Hepatocyte (in vitro differentiated cells): ENCODE data around the gene ENOSF1.

ENCODE experiments used
- EZH2 ChIP-seq: fragments of 200-600 bp; sonication (generic); IDR thresholded peaks from 2 replicates; pipeline ENCODE4 v1.6.1; 2016; ENCODE audit warnings: antibody characterized with exemption, mild to moderate bottlenecking, borderline replicate concordance
- EZH2phosphoT487 ChIP-seq: fragments of 200-600 bp; sonication (generic); IDR thresholded peaks from one replicate; pipeline ENCODE4 v1.6.1; 2018; ENCODE audit warnings: antibody characterized with exemption, mild to moderate bottlenecking, low read depth, moderate library complexity; ENCODE audit not compliant: unreplicated experiment, severe bottlenecking
- TF ChIP-seq, protein P1 (sequence below): fragments of 200-600 bp; sonication (generic); IDR thresholded peaks from 2 replicates; pipeline ENCODE4 v1.5.1; 2016; ENCODE audit warnings: antibody characterized with exemption, mild to moderate bottlenecking; ENCODE audit not compliant: poor library complexity

DNA sequence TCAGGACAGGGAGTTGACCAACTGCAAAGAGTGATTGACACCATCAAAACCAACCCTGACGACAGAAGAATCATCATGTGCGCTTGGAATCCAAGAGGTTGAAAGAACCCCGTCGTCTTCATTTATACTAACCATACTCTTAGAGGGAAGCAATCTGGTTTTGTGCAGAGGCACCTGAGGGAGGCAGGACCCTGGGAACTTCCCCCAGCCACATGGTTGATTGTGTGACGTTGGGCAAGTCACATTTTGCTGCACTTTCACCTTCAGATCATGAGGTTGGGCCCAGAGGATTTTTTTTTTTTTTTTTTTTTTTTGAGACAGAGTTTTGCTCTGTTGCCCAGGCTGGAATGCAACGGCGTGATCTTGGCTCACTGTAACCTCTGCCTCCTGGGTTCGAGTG is 43.4 kb downstream of the ENOSF1 start:
- TF ChIP-seq, protein P1, sequence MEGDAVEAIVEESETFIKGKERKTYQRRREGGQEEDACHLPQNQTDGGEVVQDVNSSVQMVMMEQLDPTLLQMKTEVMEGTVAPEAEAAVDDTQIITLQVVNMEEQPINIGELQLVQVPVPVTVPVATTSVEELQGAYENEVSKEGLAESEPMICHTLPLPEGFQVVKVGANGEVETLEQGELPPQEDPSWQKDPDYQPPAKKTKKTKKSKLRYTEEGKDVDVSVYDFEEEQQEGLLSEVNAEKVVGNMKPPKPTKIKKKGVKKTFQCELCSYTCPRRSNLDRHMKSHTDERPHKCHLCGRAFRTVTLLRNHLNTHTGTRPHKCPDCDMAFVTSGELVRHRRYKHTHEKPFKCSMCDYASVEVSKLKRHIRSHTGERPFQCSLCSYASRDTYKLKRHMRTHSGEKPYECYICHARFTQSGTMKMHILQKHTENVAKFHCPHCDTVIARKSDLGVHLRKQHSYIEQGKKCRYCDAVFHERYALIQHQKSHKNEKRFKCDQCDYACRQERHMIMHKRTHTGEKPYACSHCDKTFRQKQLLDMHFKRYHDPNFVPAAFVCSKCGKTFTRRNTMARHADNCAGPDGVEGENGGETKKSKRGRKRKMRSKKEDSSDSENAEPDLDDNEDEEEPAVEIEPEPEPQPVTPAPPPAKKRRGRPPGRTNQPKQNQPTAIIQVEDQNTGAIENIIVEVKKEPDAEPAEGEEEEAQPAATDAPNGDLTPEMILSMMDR, result no peak
- TF ChIP-seq EZH2, result no peak
- no peak for TF ChIP-seq EZH2phosphoT487
